Measurements from ENCODE around the gene HAUS1. TPM values are rescaled to one million over a fixed set of nuclear protein-coding genes. Genes with fewer than 3 reads are reported as not detected.

The HAUS1 gene, protein sequence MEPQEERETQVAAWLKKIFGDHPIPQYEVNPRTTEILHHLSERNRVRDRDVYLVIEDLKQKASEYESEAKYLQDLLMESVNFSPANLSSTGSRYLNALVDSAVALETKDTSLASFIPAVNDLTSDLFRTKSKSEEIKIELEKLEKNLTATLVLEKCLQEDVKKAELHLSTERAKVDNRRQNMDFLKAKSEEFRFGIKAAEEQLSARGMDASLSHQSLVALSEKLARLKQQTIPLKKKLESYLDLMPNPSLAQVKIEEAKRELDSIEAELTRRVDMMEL
- total RNA-seq (28.4 and 30.9 TPM in 2 replicates), polyA plus RNA-seq (11.9 and 16.2 TPM in 2 replicates), polyA minus RNA-seq (9.3 and 11.9 TPM in 2 replicates)
- total RNA-seq (2013): 36.7 TPM

GRCh38 chr18:46104128-46104911 lies at the start of gene HAUS1:
Gene HAUS1, plus strand, starts transcription at chr18:46104385. Its CDS starts 27 bp downstream, at chr18:46104412.
- CTCF ChIA-PET: interaction anchor here (1.0 to 1.9 kb wide), 3 partner anchors 31 to 177 kb away, joined by 3 to 7 read pairs (median 4); a partner anchor contains a TSS

More at GRCh38 chr18:46104128-46104911, at the start of gene HAUS1:
- intact Hi-C loops (cut with micrococcal nuclease): loop anchor here (1.0 to 10.0 kb wide), 3 partner anchors 69 to 1050 kb away; partner anchors contain the start of genes EPG5 and HDHD2
- Mint-ChIP-seq H3K27me3 (no peaks in the 10 kb centered on the region), H3K27ac (peak within 1 kb of the TSS; percentile 91), H3K9me3 (ENCODE audit: insufficient read depth) (no peaks in the 10 kb centered on the region), H3K4me1 (peaks cover 18% of the 10 kb centered on the region), H3K4me3 (peak within 1 kb of the TSS; percentile 98)
- POLR2A ChIA-PET: interaction anchor here (0.8 kb wide), 1 partner anchor 155 kb away, joined by 4 read pairs; no protein-coding TSS in a partner anchor
- ATAC-seq (ENCODE audit: low read depth) (peak; percentile 100), DNase-seq (peak; percentile 80)
- H3K9me3 ChIP-seq (ENCODE audit: control extremely low read depth in 1 of 3, control insufficient read depth in 2 of 3, insufficient read depth in 1 of 3, low read length in 2 of 3): no peaks in the 10 kb centered on the region
- peak within 1 kb of the TSS; percentile 83 for H3K9ac ChIP-seq (ENCODE audit: low read length)
- H3K27ac ChIP-seq (ENCODE audit: low read length in 2 of 2): peak within 1 kb of the TSS; percentile 56 to 64
- H3K4me2 ChIP-seq (replicated peaks; ENCODE audit: low read depth, low read length, poor library complexity, severe bottlenecking): peak within 1 kb of the TSS; percentile 82
- no peaks in the 10 kb centered on the region for H4K20me1 ChIP-seq (ENCODE audit: control insufficient read depth, insufficient read depth, low read length, poor library complexity, severe bottlenecking)
- under 1% methylated on average over 50 of the region's 57 CpGs for WGBS (ENCODE audit: insufficient coverage)
- peaks cover 2 to 4% of the 10 kb centered on the region in 2 experiments for H3K36me3 ChIP-seq (replicated peaks in 1 of 2; ENCODE audit: control extremely low read depth in 1 of 2, control insufficient read depth in 1 of 2, extremely low read depth in 1 of 2, insufficient read depth in 2 of 2, low read length in 1 of 2)
- TF ChIP-seq CTCF (IDR thresholded peaks at IDR 0.05): no peak
- no peak for TF ChIP-seq EZH2 (IDR thresholded peaks at IDR 0.05; ENCODE audit: borderline replicate concordance, insufficient read depth, low read depth, low read length, poor library complexity, severe bottlenecking)
- peaks cover 8 to 11% of the 10 kb centered on the region in 2 donors for H3K4me1 ChIP-seq (ENCODE audit: control insufficient read depth in 2 of 2, insufficient read depth in 2 of 2, low read length in 2 of 2)
- H2AFZ ChIP-seq (ENCODE audit: insufficient read depth, low read depth, low read length, poor library complexity, severe bottlenecking): peak within 1 kb of the TSS; percentile 96
- peak within 1 kb of the TSS; percentile 79 to 100 (median 90) for H3K4me3 ChIP-seq (ENCODE audit: control extremely low read depth in 1 of 5, extremely low read depth in 1 of 5, insufficient read depth in 1 of 5, low read depth in 2 of 5, low read length in 4 of 5)
- H3K79me2 ChIP-seq (ENCODE audit: control insufficient read depth, insufficient read depth, low read length): peaks cover 41% of the 10 kb centered on the region
- H3K27me3 ChIP-seq (replicated peaks in 1 of 4; ENCODE audit: control extremely low read depth in 1 of 4, control insufficient read depth in 3 of 4, insufficient read depth in 4 of 4, low read length in 3 of 4): no peaks in the 10 kb centered on the region
